ENCODE measurements around the gene UCN2.
"Not testable (repeated sequence)": the region's sequence is repeated elsewhere in the genome, so short reads cannot be mapped to it uniquely, and the experiment has no call there.

Gene UCN2

DNA sequence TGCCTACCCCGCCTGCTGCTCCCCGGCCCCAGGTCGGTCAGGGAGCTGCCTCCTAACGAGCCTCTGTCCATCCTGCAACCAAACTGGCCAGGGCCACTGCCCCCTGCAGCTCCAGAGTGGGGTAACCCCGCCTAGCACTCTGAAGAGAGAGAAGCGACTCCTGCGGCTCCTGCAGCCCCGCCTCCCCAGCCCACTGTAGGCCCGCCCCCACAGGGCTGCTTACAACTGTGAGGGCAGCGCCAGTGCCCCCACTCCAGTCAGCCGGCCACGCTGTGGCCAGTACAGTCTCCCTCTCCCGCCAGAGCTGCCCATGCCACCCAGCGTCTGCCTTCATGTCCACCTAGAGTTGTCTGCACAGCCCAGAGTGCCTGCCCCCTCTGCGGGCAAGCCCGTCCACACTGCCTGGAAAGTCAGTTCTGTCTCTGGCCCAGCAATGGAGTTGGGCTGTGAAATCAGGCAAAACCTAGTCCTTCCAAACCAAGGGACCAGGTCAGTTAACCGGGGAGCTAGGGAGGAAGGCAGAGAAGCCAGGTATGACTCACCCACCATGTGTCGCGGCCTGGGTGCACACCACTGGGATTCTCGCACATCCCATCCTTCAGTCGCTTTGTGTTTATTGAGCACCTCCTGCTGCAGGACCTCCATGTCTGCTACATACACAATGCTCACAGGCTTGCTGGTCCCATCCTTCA is 2.4 kb downstream of the UCN2 start:
- Mint-ChIP-seq H3K27me3 (no peaks in the 10 kb centered on the region), H3K4me3 (no peak overlapping the region), H3K9me3 (no peaks in the 10 kb centered on the region), H3K36me3 (ENCODE audit: low read depth) (peaks cover 2% of the 10 kb centered on the region), H3K27ac (no peak overlapping the region), H3K4me1 (ENCODE audit: low read depth) (peaks cover 19% of the 10 kb centered on the region)
- DNase-seq: no peak

DNA sequence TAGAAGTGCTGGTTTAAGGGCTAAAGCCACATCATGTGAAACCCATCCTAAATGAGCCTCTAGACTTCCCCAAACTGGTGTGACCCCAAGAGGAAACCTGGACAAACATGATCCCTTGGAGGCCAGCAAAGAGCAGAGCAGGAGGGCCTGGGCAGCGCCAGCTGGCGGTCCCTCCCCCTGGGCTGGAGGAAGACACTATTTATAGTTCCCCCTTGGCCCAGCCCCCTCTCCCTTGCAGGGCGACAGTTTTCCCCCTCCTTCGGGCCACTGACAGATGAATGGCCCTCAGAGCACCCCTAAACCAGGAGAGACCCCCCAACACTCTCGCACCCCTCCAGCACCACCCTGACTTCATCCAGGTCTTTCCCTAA is 2.9 kb downstream of the UCN2 start:
- DNase-seq: no peak
- H3K9me3 Mint-ChIP-seq: no peaks in the 10 kb centered on the region
- no peaks in the 10 kb centered on the region for H3K27me3 Mint-ChIP-seq
- H3K4me3 Mint-ChIP-seq: no peak overlapping the region
- H3K27ac Mint-ChIP-seq: no peak overlapping the region
- peaks cover 19% of the 10 kb centered on the region for H3K4me1 Mint-ChIP-seq (ENCODE audit: low read depth)
- peaks cover 2% of the 10 kb centered on the region for H3K36me3 Mint-ChIP-seq (ENCODE audit: low read depth)

DNA sequence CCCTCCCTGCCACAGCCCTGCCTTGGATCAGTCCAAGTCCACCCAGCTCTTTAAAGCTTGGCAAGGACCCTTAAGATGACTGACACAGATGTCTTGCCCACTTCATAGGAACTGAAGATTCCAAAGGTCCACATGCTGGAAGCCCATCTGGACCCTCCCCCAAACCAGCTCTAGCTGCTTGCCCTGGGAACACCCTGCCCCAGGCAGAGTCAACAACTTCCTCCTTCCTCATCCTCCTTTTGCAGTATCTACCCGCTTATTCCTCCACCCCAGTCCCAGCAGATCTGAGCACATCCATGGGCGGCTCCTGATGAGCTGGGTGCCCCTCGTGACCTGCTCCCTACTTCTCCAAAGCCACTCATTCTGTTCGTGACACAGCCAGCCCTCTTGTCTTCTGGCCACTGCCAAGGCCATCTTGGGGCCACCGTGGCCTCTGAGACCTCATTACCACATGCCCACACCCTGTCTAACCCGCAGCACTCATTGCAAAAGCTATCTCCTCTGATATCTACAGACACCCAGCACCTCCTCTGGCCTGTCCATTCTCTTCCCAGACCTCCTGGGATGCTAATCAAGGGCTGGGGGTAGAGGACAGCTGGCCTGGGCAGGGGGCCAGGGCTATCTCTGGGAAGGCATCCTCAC is 5.0 kb downstream of the UCN2 start:
- Mint-ChIP-seq H3K9me3 (no peaks in the 10 kb centered on the region), H3K4me1 (ENCODE audit: low read depth) (peaks cover 18% of the 10 kb centered on the region), H3K27me3 (no peaks in the 10 kb centered on the region), H3K36me3 (ENCODE audit: low read depth) (peaks cover 2% of the 10 kb centered on the region), H3K4me3 (no peak overlapping the region), H3K27ac (no peak overlapping the region)
- no peak for DNase-seq

DNA sequence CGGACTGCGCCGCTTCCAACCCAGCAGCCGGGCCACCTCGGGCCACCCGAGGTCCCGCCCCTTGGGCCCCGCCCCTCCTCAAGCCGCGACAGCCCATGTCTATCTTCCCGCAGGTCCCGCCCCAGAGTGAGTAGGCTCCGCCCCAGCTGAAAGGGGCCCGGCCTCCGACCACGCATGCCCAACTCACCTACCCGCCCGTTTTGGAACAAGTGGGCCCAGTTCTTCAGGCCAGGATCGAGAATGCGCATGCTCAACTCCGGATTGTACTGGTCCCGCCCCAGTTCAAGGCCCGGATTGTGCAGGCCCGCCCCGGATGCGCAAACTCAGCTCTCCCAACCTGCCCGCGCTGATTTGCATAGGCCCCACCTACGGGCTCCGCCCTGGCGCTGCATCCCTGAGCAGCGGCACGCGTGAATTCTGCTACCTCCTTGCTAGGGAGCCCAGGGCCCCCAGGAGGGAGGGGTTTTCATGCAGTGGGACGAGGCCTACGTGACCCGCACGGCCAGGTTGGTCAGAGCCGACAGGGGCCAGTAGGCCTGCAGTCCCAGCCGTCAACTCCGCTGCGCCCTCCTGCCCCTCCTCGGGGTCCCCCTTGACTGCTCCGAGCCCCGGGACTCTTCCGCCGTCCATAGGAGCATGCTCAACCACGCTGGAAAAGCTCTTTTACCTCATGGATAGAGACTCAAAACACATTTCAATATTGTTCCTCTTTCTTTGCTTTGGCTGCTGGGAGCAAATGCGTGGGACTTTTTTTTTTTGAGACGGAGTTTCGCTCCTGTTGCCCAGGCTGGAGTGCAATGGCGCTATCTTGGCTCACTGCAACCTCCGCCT is 6.6 kb downstream of the UCN2 start, which contains the start of gene PFKFB4:
PFKFB4 (minus strand) TSS at position 8 of the 831 bp plus-strand sequence. CDS start 26 bp downstream, outside the sequence.
- H3K4me1 Mint-ChIP-seq (ENCODE audit: low read depth): peaks cover 18% of the 10 kb centered on the region
- H3K36me3 Mint-ChIP-seq (ENCODE audit: low read depth): peaks cover 2% of the 10 kb centered on the region
- no peaks in the 10 kb centered on the region for H3K9me3 Mint-ChIP-seq
- H3K27me3 Mint-ChIP-seq: no peaks in the 10 kb centered on the region
- peak within 1 kb of the TSS; percentile 92 for H3K27ac Mint-ChIP-seq
- H3K4me3 Mint-ChIP-seq: peak within 1 kb of the TSS; percentile 84
- peak; percentile 100 for DNase-seq

DNA sequence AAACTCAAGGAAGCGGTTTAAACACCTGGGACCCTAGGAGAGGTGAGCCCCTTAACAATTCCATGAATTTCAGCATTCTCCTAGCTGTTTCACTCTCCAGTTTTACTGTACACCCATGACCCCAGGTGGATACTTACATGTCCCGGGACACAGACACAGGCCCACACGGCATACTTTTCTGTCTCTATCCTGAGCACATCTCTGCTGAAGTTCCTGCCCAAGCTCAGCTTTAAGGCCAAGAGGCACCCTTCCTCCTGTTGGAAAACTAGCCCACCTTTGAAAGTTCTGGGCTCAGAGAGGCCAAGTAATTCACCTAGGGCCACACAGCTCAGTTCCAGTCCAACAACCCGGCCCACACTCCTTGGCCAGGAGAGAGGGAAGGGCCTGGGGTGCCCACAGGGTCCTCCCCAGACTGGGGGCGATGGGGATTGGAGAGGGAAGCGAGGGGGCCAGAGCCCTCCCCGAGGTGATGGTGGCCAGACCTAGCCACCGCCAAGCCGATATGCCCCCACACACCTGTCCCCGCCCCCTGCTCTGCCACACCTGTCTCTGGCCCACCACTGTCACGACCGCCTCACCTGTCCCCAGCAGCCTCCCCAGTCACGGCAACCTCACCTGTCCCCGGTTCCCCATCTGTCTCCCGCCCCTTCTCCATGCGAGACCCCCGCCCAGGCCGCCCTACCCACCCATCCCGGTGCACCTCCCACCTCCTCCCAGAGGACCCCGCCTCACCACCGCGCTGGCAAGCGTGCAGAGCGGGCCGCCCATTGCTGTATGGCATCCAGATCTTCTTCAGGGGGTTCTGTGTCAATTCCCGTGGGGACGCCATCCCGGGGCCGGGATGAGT is 7.4 kb downstream of the UCN2 start:
- H3K4me3 Mint-ChIP-seq: peak overlapping the region; percentile 84
- DNase-seq: no peak
- H3K36me3 Mint-ChIP-seq (ENCODE audit: low read depth): peaks cover 2% of the 10 kb centered on the region
- peaks cover 18% of the 10 kb centered on the region for H3K4me1 Mint-ChIP-seq (ENCODE audit: low read depth)
- no peaks in the 10 kb centered on the region for H3K9me3 Mint-ChIP-seq
- no peaks in the 10 kb centered on the region for H3K27me3 Mint-ChIP-seq
- H3K27ac Mint-ChIP-seq: peak overlapping the region; percentile 92

DNA sequence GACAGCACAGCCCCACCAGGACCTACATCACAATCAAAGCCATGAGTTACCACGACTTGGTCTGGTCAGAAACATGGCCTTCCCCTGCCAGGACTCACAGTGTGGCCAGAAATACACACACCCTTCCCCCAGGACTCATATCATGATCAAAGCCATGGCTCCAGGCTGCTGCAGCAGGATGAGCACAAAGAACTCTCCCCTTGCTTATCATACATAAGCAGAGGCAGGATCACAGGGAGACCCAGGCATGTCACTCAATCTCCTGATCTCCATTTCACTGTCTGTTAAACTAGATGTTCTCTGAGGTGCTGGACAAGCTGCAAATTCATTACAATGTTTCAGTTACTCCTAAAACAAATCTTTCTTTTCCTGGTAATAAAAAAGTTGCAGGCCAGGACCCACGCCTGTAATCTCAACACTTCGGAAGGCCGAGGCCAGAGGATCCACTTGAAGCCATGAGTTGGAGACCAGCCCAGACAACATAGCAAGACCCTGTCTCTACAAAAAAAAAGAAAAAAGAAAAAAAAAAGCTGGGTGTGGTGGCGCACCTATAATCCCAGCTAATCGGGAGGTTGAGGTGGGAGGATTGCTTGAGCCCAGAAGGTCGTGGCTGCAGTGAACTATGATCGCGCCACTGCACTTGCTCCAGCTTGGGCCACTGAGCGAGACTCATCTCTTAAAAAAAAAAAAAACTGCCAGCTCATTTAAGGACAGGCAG is 8.2 kb downstream of the UCN2 start:
- Mint-ChIP-seq H3K27ac (no peak overlapping the region), H3K9me3 (no peaks in the 10 kb centered on the region), H3K4me3 (peak overlapping the region; percentile 84), H3K36me3 (ENCODE audit: low read depth) (peaks cover 2% of the 10 kb centered on the region), H3K27me3 (no peaks in the 10 kb centered on the region), H3K4me1 (ENCODE audit: low read depth) (peaks cover 18% of the 10 kb centered on the region)
- no peak for DNase-seq

DNA sequence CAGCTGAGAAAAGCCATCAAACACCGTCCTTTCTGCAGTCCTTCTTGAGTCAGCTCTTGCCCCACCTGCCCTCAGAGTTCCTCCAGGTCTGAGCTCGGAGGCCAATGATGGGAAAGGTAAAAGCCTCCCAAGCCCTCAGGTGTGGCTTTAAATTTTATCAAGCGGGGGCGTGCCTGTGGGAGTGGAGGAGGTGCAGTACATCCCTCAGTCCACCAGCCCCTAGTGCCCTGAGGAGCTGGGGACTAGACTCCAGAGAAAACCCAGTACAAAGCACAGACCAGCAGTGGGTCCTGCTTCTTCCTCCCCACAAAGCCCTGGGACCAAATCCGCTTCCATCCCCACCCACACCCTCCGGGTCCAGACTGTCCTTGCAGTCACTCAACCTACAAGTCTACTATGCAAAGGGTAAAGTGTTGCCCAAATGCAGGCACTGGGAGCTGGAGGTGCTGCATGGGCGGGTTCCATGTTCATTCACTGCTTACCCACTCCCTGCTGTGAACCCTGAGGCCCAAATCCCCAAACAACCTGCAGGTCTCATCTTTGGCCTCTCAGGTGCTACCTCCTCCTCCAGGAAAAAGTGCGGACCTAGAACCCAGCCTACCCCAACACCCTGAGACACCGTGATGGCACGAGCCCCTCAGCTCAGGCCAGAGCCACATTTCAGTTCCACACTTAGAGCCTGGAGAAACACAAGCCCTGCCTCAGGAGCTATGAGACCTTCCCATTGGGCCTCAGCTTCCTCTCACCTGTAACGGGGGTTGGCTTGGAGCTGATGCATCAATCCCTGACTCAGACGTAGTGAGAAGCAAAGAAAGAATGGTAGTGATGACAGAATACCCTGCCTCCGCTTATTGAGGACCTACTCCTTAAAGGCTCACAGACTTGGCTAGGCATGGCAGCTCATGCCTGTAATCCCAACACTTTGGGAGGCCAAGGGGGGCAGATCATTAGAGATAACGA is 9.4 kb downstream of the UCN2 start:
- Mint-ChIP-seq H3K4me1 (ENCODE audit: low read depth) (peaks cover 18% of the 10 kb centered on the region), H3K27ac (no peak overlapping the region), H3K27me3 (no peaks in the 10 kb centered on the region), H3K36me3 (ENCODE audit: low read depth) (peaks cover 2% of the 10 kb centered on the region), H3K4me3 (no peak overlapping the region), H3K9me3 (no peaks in the 10 kb centered on the region)
- no peak for DNase-seq

DNA sequence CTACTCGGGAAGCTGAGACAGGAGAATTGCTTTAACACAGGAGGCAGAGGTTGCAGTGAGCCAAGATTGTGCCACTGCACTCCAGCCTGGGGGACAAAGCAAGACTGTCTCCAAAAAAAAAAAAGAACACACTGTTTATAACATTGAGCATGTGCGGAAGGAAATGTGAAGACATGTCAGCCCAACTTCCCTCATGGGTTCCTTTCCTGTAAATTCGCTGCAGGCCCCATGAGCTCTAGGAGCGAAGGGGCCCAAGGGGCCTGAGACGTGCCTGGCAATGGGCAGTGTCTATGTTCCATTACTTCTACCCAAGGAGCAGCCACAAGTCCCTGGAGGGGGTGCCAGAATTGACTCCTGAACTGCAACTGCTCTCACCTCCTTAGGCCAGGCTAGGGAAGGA is 10.2 kb downstream of the UCN2 start:
- Mint-ChIP-seq H3K27ac (no peak overlapping the region), H3K4me1 (ENCODE audit: low read depth) (peaks cover 23% of the 10 kb centered on the region), H3K9me3 (no peaks in the 10 kb centered on the region), H3K36me3 (ENCODE audit: low read depth) (peaks cover 2% of the 10 kb centered on the region), H3K4me3 (no peak overlapping the region), H3K27me3 (no peaks in the 10 kb centered on the region)
- no peak for DNase-seq

DNA sequence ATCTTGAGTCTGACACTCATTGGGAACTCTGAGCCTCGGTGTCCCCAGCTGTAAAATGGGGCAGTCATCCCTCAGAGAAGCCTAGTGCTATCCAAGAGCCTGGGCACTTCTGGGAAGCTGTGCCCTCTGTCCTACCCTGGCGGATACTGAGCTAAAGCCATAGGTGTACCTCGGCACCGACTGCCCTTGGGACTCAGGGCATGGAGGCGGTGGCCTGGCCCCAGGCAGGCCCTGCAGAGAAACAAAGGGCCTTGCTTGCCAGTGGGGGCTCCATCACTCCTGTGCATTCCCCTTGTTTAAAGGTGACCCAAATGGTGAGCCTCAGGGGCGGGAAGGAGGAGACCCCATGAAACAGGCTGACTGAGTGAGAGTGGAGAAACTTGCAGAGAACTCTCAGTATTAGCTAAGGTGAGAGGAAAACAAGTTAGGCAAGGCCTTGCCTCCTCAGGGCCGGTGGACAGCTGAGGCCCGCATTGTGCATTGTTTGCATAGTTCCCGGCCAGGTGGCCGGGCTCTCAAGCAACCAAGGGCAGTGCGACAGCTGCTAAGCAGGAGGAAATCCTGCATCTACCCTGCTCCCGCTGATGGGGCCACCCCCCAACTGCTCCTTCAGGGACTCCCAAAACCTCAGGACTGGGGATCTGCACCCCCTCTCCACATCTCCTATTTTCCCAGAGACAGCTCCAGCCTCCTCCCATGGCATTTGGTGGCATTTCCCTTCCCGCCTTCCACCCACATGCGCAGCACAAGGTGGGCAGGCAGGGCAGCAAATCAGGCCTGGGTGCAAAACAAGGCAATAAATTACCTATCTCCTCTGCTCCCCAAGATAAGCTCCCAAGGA is 11.2 kb downstream of the UCN2 start:
- Mint-ChIP-seq H3K36me3 (ENCODE audit: low read depth) (peaks cover 2% of the 10 kb centered on the region), H3K4me1 (ENCODE audit: low read depth) (peaks cover 17% of the 10 kb centered on the region), H3K27me3 (no peaks in the 10 kb centered on the region), H3K4me3 (no peak overlapping the region), H3K27ac (no peak overlapping the region), H3K9me3 (no peaks in the 10 kb centered on the region)
- DNase-seq: no peak

DNA sequence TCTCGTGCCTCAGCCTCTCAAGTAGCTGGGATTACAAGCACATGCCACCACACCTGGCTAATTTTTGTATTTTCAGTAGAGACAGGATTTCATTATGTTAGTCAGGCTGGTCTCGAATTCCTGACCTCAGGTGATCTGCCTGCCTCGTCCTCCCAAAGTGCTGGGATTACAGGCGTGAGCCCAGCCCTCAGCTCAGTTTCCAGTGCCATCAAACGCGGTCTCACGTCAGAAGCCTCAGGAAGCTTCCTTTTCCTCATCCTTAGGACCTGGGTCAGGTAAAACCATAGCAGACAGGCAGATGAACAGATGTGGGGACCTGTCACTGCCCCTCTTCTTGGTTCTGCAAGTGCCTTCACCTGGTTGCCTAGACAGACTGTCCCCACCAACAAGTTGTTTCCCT is 11.9 kb downstream of the UCN2 start:
- not testable (repeated sequence) for H3K27ac Mint-ChIP-seq; H3K36me3 Mint-ChIP-seq (ENCODE audit: low read depth)

DNA sequence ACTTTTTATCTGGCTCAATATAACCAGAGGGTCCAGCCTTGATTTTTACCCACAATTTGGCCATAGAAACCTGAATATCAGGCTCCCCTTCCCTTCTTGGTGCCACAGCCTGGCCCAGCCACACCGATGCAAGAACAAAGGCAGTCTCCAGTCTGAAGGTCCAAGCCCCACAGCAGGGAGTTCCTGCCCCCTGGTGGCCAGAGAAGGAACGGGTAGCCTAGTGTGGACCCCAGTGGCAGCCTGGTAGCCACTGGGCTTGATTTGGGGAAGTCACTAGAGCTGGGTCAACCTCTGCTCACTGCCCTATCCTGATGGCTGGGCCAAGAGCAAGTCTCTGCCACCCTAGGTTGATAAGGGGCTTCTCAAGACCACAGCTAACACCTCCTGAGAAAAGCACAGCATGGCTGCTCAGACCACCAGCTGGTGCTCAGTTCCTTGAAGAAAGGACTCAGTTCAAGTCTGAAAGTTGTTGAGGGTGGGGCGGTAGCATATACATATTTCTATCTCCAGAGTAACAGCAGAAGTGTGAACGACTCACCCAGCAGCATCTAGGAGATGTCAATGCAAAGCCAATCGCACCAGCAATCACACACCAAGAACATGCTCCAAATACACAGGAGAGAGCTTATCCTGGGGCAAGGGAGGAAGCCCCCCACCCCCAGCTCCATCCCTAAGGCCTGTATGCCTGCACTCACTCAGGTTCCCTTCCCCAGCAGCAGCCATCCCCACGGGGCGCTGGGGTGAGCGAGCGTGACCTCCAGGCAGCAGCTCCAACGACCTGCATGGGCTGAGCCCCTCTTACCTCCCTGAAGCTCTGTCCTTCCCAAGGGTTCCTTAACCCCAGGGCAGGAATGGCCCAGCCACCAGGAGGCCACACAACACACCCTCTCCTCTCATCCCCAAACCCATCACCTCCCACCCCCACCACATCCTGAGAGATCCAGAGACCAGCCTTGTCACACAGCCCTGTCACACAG is 14.6 kb downstream of the UCN2 start:
- no peak overlapping the region for H3K4me3 Mint-ChIP-seq
- DNase-seq: peak; percentile 90
- no peak overlapping the region for H3K27ac Mint-ChIP-seq
- no peaks in the 10 kb centered on the region for H3K9me3 Mint-ChIP-seq
- H3K36me3 Mint-ChIP-seq (ENCODE audit: low read depth): no peaks in the 10 kb centered on the region
- no peaks in the 10 kb centered on the region for H3K27me3 Mint-ChIP-seq
- peaks cover 5% of the 10 kb centered on the region for H3K4me1 Mint-ChIP-seq (ENCODE audit: low read depth)

More for the DNA sequence above, 11.9 kb downstream of the UCN2 start:
- H3K9me3 Mint-ChIP-seq, DNase-seq, H3K27me3 Mint-ChIP-seq, H3K4me3 Mint-ChIP-seq: not testable (repeated sequence)
- H3K4me1 Mint-ChIP-seq (ENCODE audit: low read depth): peaks cover 14% of the 10 kb centered on the region

Data from activated T-cell treated with anti-CD3 and anti-CD28 coated beads, Interleukin-2, amount 50 U/mL, for 24 hours (primary cell).